ENCODE results near the gene KCNQ2. TPM values are rescaled to one million over a fixed set of nuclear protein-coding genes. Genes with fewer than 3 reads are reported as not detected.
A peak's percentile ranks its signal among the peaks of the same experiment; 100 is the strongest.

Gene KCNQ2
- total and polyA plus RNA-seq, 10 of the 15 experiments (the other 5 are each of a cell fraction or from before 2014, with no cell fraction given): 0.06 to 0.49 (median 0.26) TPM; not detected in 7

GRCh38 chr20:63452821-63453523 lies 19.5 kb downstream of the KCNQ2 start:
- peak; percentile 69 for ATAC-seq
- DNase-seq (ENCODE audit: low read depth, low spot score): no peak

More at GRCh38 chr20:63452821-63453523, 19.5 kb downstream of the KCNQ2 start:
- Histone ChIP-seq H3K9me3 (replicated peaks; ENCODE audit: control insufficient read depth, insufficient read depth, low read length) (no peaks in the 10 kb centered on the region), H3K4me2 (ENCODE audit: control insufficient read depth, insufficient read depth) (no peak overlapping the region), H4K20me1 (ENCODE audit: control insufficient read depth, insufficient read depth) (no peaks in the 10 kb centered on the region), H3K27me3 (replicated peaks in 1 of 2; ENCODE audit: control insufficient read depth in 2 of 2, insufficient read depth in 2 of 2, low read length in 1 of 2) (peaks cover 0 to 1% of the 10 kb centered on the region in 2 experiments; a peak in 2 of 4 replicates), H3K9ac (ENCODE audit: control insufficient read depth, insufficient read depth, low read length) (no peak overlapping the region), H2AFZ (ENCODE audit: control insufficient read depth, low read depth, low read length) (no peak overlapping the region), H3K36me3 (ENCODE audit: control insufficient read depth in 2 of 2, insufficient read depth in 2 of 2, low read length in 1 of 2) (no peaks in the 10 kb centered on the region), H3K4me1 (ENCODE audit: control insufficient read depth, insufficient read depth, low read length) (no peaks in the 10 kb centered on the region), H3K79me2 (ENCODE audit: control insufficient read depth, insufficient read depth, low read length) (no peaks in the 10 kb centered on the region), H3K4me3 (no peak overlapping the region), H3K27ac (ENCODE audit: control insufficient read depth, insufficient read depth) (no peak overlapping the region)
- ChIA-PET SMC1A (ENCODE audit: uncharacterized antibody, unreplicated experiment) (no interaction called here), CTCF (no interaction called here), POLR2A (no interaction called here), RAD21 (ENCODE audit: unreplicated experiment) (no interaction called here)
- no TSS peak for BruUV-seq (replicated peaks)
- in situ Hi-C loops (cut with MboI) (no loop called here), intact Hi-C loops (cut with micrococcal nuclease; ENCODE audit: unreplicated experiment) (no loop called here)
- TF ChIP-seq CTCF (IDR thresholded peaks at IDR 0.05 in 2 of 3, conservative IDR thresholded peaks at IDR 0.05 in 1 of 3; ENCODE audit: control insufficient read depth in 2 of 3, extremely low read depth in 1 of 3, insufficient read depth in 1 of 3, low read depth in 3 of 3, low read length in 3 of 3) (peak in 2 of 3 experiments; percentile 9 to 16; a peak in 1 of 6 replicates), MAX (IDR thresholded peaks at IDR 0.05; ENCODE audit: low read depth, low read length) (no peak)
- no peak for FAIRE-seq
- WGBS (ENCODE audit: insufficient coverage, insufficient replicate concordance, low lambda C conversion rate, missing lambda C conversion rate): 26% methylated on average over 44 of the region's 46 CpGs
